Activated T-cell treated with anti-CD3 and anti-CD28 coated beads, Interleukin-2, amount 50 U/mL, for 4 hours (primary cell): ENCODE results near the gene STEAP2. TPM values are rescaled to one million over a fixed set of nuclear protein-coding genes. Genes with fewer than 3 reads are reported as not detected.

Source experiments
- ATAC-seq, 2 donors: fragments of 200-7000 bp; cut with Tn5 transposase; one replicate each; pipeline ENCODE4 v1.10.0; 2021
- DNase-seq: peaks from one replicate; pipeline ENCODE4 v3.0.0-alpha.2; 2020
- H3K27me3 Mint-ChIP-seq: one replicate; pipeline ENCODE4 v1.8.0; 2021; ENCODE audit warnings: low read depth, mixed read lengths
- H3K36me3 Mint-ChIP-seq: one replicate; pipeline ENCODE4 v1.8.0; 2022; ENCODE audit warnings: mixed read lengths; ENCODE audit not compliant: insufficient read depth
- H3K4me1 Mint-ChIP-seq: one replicate; pipeline ENCODE4 v1.8.0; 2021; ENCODE audit warnings: low read depth, mixed read lengths
- H3K4me3 Mint-ChIP-seq: one replicate; pipeline ENCODE4 v1.8.0; 2021; ENCODE audit warnings: mild to moderate bottlenecking, moderate library complexity, mixed read lengths
- H3K9me3 Mint-ChIP-seq: one replicate; pipeline ENCODE4 v1.8.0; 2021; ENCODE audit warnings: mixed read lengths
- total RNA-seq, 3 donors: library from RNA; stranded (reverse); gene quantifications; one replicate each; pipeline ENCODE4 v1.2.1, GENCODE V29; 2021

STEAP2 gene
- total RNA-seq, 3 donors from 2014 or later = 0.08 to 0.14 TPM; not detected in 1

- no peaks in the 10 kb centered on the region for H3K36me3 Mint-ChIP-seq
- H3K4me1 Mint-ChIP-seq = no peaks in the 10 kb centered on the region
- no peak overlapping the region for H3K4me3 Mint-ChIP-seq
- ATAC-seq (no peak), DNase-seq (no peak)
- peaks cover 5% of the 10 kb centered on the region for H3K27me3 Mint-ChIP-seq
- no peaks in the 10 kb centered on the region for H3K9me3 Mint-ChIP-seq
These were observed 25.3 kb downstream of the STEAP2 start for GRCh38 chr7:90236721-90237289.

GRCh38 chr7:90238022-90238421, 26.5 kb downstream of the STEAP2 start:
- Mint-ChIP-seq H3K9me3 (no peaks in the 10 kb centered on the region), H3K27me3 (peaks cover 6% of the 10 kb centered on the region), H3K36me3 (no peaks in the 10 kb centered on the region), H3K4me1 (no peaks in the 10 kb centered on the region), H3K4me3 (no peak overlapping the region)
- ATAC-seq = no peak
- no peak for DNase-seq

- DNase-seq = no peak
- Mint-ChIP-seq H3K9me3 (no peaks in the 10 kb centered on the region), H3K4me3 (no peak overlapping the region), H3K27me3 (peaks cover 6% of the 10 kb centered on the region), H3K4me1 (no peaks in the 10 kb centered on the region), H3K36me3 (no peaks in the 10 kb centered on the region)
- ATAC-seq = no peak
These were observed 27.0 kb downstream of the STEAP2 start for GRCh38 chr7:90238583-90238982.

- DNase-seq (no peak), ATAC-seq (no peak)
- no peak overlapping the region for H3K4me3 Mint-ChIP-seq
- no peaks in the 10 kb centered on the region for H3K9me3 Mint-ChIP-seq
- peaks cover 11% of the 10 kb centered on the region for H3K27me3 Mint-ChIP-seq
- peaks cover under 1% of the 10 kb centered on the region for H3K4me1 Mint-ChIP-seq
- H3K36me3 Mint-ChIP-seq = no peaks in the 10 kb centered on the region
These were observed 27.5 kb downstream of the STEAP2 start for GRCh38 chr7:90239050-90239449.

- peaks cover 15% of the 10 kb centered on the region for H3K27me3 Mint-ChIP-seq
- H3K4me3 Mint-ChIP-seq = no peak overlapping the region
- H3K4me1 Mint-ChIP-seq = peaks cover 4% of the 10 kb centered on the region
- H3K36me3 Mint-ChIP-seq = no peaks in the 10 kb centered on the region
- ATAC-seq (no peak), DNase-seq (no peak)
- H3K9me3 Mint-ChIP-seq = no peaks in the 10 kb centered on the region
These were observed 28.2 kb downstream of the STEAP2 start for GRCh38 chr7:90239625-90240228.

- DNase-seq = no peak
- ATAC-seq = no peak
- no peak overlapping the region for H3K4me3 Mint-ChIP-seq
- no peaks in the 10 kb centered on the region for H3K9me3 Mint-ChIP-seq
- H3K36me3 Mint-ChIP-seq = no peaks in the 10 kb centered on the region
- H3K27me3 Mint-ChIP-seq = peaks cover 27% of the 10 kb centered on the region
- peaks cover 14% of the 10 kb centered on the region for H3K4me1 Mint-ChIP-seq
These were observed 31.0 kb downstream of the STEAP2 start for GRCh38 chr7:90242369-90243168.

GRCh38 chr7:90243556-90243955, 32.0 kb downstream of the STEAP2 start:
- H3K4me3 Mint-ChIP-seq = peak overlapping the region; percentile 85
- ATAC-seq = no peak
- DNase-seq = no peak

GRCh38 chr7:90244565-90244908, 33.0 kb downstream of the STEAP2 start:
- no peak for DNase-seq
- peak overlapping the region; percentile 85 for H3K4me3 Mint-ChIP-seq
- no peaks in the 10 kb centered on the region for H3K9me3 Mint-ChIP-seq
- peaks cover 31% of the 10 kb centered on the region for H3K27me3 Mint-ChIP-seq
- peaks cover 14% of the 10 kb centered on the region for H3K4me1 Mint-ChIP-seq
- no peaks in the 10 kb centered on the region for H3K36me3 Mint-ChIP-seq
- ATAC-seq = no peak

More at GRCh38 chr7:90243556-90243955, 32.0 kb downstream of the STEAP2 start:
- peaks cover 27% of the 10 kb centered on the region for H3K27me3 Mint-ChIP-seq
- H3K9me3 Mint-ChIP-seq = no peaks in the 10 kb centered on the region
- peaks cover 14% of the 10 kb centered on the region for H3K4me1 Mint-ChIP-seq
- no peaks in the 10 kb centered on the region for H3K36me3 Mint-ChIP-seq

- no peaks in the 10 kb centered on the region for H3K36me3 Mint-ChIP-seq
- H3K4me3 Mint-ChIP-seq = peak within 1 kb of the TSS; percentile 85
- DNase-seq = peak; percentile 79
- no peaks in the 10 kb centered on the region for H3K9me3 Mint-ChIP-seq
- peaks cover 35% of the 10 kb centered on the region for H3K27me3 Mint-ChIP-seq
- ATAC-seq = peak; percentile 93 to 96
- H3K4me1 Mint-ChIP-seq = peaks cover 14% of the 10 kb centered on the region
These were observed 33.6 kb downstream of the STEAP2 start, which contains the start of gene CFAP69 for GRCh38 chr7:90244909-90245851. TSS of gene CFAP69 (plus strand) at chr7:90245174. CDS start at chr7:90245425, 251 bp downstream.

GRCh38 chr7:90246171-90246570, 34.6 kb downstream of the STEAP2 start:
- ATAC-seq (no peak), DNase-seq (no peak)
- Mint-ChIP-seq H3K4me1 (peaks cover 14% of the 10 kb centered on the region), H3K27me3 (peaks cover 38% of the 10 kb centered on the region), H3K36me3 (no peaks in the 10 kb centered on the region), H3K4me3 (peak overlapping the region; percentile 85), H3K9me3 (no peaks in the 10 kb centered on the region)

GRCh38 chr7:90248706-90249105, 37.2 kb downstream of the STEAP2 start:
- no peaks in the 10 kb centered on the region for H3K9me3 Mint-ChIP-seq
- H3K27me3 Mint-ChIP-seq = peaks cover 38% of the 10 kb centered on the region
- ATAC-seq (no peak), DNase-seq (no peak)
- peaks cover 14% of the 10 kb centered on the region for H3K4me1 Mint-ChIP-seq
- H3K36me3 Mint-ChIP-seq = no peaks in the 10 kb centered on the region
- H3K4me3 Mint-ChIP-seq = no peak overlapping the region

GRCh38 chr7:90250601-90251303, 39.2 kb downstream of the STEAP2 start:
- no peak overlapping the region for H3K4me3 Mint-ChIP-seq
- no peaks in the 10 kb centered on the region for H3K9me3 Mint-ChIP-seq
- no peaks in the 10 kb centered on the region for H3K36me3 Mint-ChIP-seq
- H3K27me3 Mint-ChIP-seq = peaks cover 36% of the 10 kb centered on the region
- peaks cover 4% of the 10 kb centered on the region for H3K4me1 Mint-ChIP-seq
- DNase-seq (no peak), ATAC-seq (no peak)

- H3K36me3 Mint-ChIP-seq = no peaks in the 10 kb centered on the region
- H3K9me3 Mint-ChIP-seq = no peaks in the 10 kb centered on the region
- no peak overlapping the region for H3K4me3 Mint-ChIP-seq
- H3K4me1 Mint-ChIP-seq = no peaks in the 10 kb centered on the region
- ATAC-seq = no peak
- no peak for DNase-seq
- H3K27me3 Mint-ChIP-seq = peaks cover 31% of the 10 kb centered on the region
These were observed 39.7 kb downstream of the STEAP2 start for GRCh38 chr7:90251304-90251635.
